Natural killer cell (primary cell): ENCODE measurements around the gene RIMBP2. TPM values are rescaled to one million over a fixed set of nuclear protein-coding genes. Genes with fewer than 3 reads are reported as not detected.

ENCODE experiments used
- ATAC-seq, 3 donors: fragments of 150-1000 bp in 2 of 3; fragments of 200-7000 bp in 1 of 3; cut with Tn5 transposase; 1 replicate in 1 of 3; 2 replicates in 2 of 3; pipeline ENCODE4 v1.10.0; 2021; ENCODE audit warnings: mild to moderate bottlenecking in 2 of 3, moderate library complexity in 2 of 3
- DNase-seq, 2 donors: peaks; one replicate each; pipeline versions ENCODE4 v3.0.0 to v3.0.0-alpha.2; 2013 to 2021; ENCODE audit warnings: mixed read lengths in 1 of 2
- H3K27ac ChIP-seq: one replicate; pipeline ENCODE4 v1.5.1; 2013; ENCODE audit warnings: mild to moderate bottlenecking, low read length
- H3K27me3 ChIP-seq: one replicate; pipeline ENCODE4 v1.6.1; 2013; ENCODE audit warnings: low read length; ENCODE audit not compliant: control insufficient read depth, insufficient read depth
- H3K36me3 ChIP-seq: one replicate; pipeline ENCODE4 v1.6.1; 2013; ENCODE audit warnings: low read length; ENCODE audit not compliant: control insufficient read depth, insufficient read depth
- H3K4me1 ChIP-seq: one replicate; pipeline ENCODE4 v1.6.1; 2013; ENCODE audit warnings: low read length; ENCODE audit not compliant: control insufficient read depth, insufficient read depth
- H3K4me3 ChIP-seq: one replicate; pipeline ENCODE4 v1.5.1; 2013; ENCODE audit warnings: low read length
- H3K9me3 ChIP-seq: one replicate; pipeline ENCODE4 v1.6.1; 2013; ENCODE audit warnings: low read length; ENCODE audit not compliant: control insufficient read depth, insufficient read depth
- H3K27ac Mint-ChIP-seq, 2 donors: one replicate each; pipeline ENCODE4 v1.8.0; 2022; ENCODE audit warnings: mild to moderate bottlenecking in 2 of 2, mixed read lengths in 2 of 2, moderate library complexity in 1 of 2
- H3K27me3 Mint-ChIP-seq, 2 donors: one replicate each; pipeline ENCODE4 v1.8.0; 2022; ENCODE audit warnings: low read depth in 2 of 2, mixed read lengths in 2 of 2
- H3K36me3 Mint-ChIP-seq: one replicate; pipeline ENCODE4 v1.8.0; 2022; ENCODE audit warnings: mixed read lengths
- H3K4me1 Mint-ChIP-seq, 2 donors: one replicate each; pipeline ENCODE4 v1.8.0; 2022; ENCODE audit warnings: mixed read lengths in 2 of 2
- H3K4me3 Mint-ChIP-seq: one replicate; pipeline ENCODE4 v1.8.0; 2022; ENCODE audit warnings: mild to moderate bottlenecking, moderate library complexity, mixed read lengths
- H3K9me3 Mint-ChIP-seq, 2 donors: one replicate each; pipeline ENCODE4 v1.8.0; 2022; ENCODE audit warnings: mixed read lengths in 2 of 2
- CTCF ChIP-seq: fragments of 200-600 bp; IDR thresholded peaks from one replicate; pipeline ENCODE4 v1.8.0; 2022; ENCODE audit warnings: antibody characterized with exemption
- WGBS: methylation state at CpG from one replicate; pipeline ENCODE4 v1.1.7; 2013; ENCODE audit warnings: missing lambda C conversion rate; ENCODE audit not compliant: insufficient coverage; 5-methylcytosine and 5-hydroxymethylcytosine counted together
- intact Hi-C: fragments of 100-400 bp; cut with micrococcal nuclease; formaldehyde crosslinking; loops from one replicate; pipeline ENCODE4 v1.14.2; 2022
- total RNA-seq, 4 donors: library from RNA; stranded (reverse); fragments of 120-200 nt in 1 of 4; gene quantifications; one replicate each; pipeline versions ENCODE4 v1.2.3 to v1.2.4, GENCODE V29; 2013 to 2022

The RIMBP2 gene
- total RNA-seq, 3 donors from 2014 or later (not counting 1 experiment from before 2014, with no cell fraction given): not detected

- Histone ChIP-seq H3K4me3 (no peak overlapping the region), H3K9me3 (no peaks in the 10 kb centered on the region), H3K4me1 (no peaks in the 10 kb centered on the region), H3K27me3 (no peaks in the 10 kb centered on the region), H3K36me3 (no peaks in the 10 kb centered on the region), H3K27ac (no peak overlapping the region)
- ATAC-seq: no peak
- Mint-ChIP-seq H3K4me1 (no peaks in the 10 kb centered on the region), H3K27ac (no peak overlapping the region), H3K4me3 (no peak overlapping the region), H3K36me3 (no peaks in the 10 kb centered on the region), H3K27me3 (peaks cover 0 to 10% of the 10 kb centered on the region in 2 donors), H3K9me3 (no peaks in the 10 kb centered on the region)
- WGBS: 91% methylated on average over 18 of the region's 18 CpGs
- TF ChIP-seq CTCF: no peak
- DNase-seq: no peak
- intact Hi-C loops: no loop called here
Observed at GRCh38 chr12:130413909-130414308, 302.2 kb downstream of the RIMBP2 start.

DNA sequence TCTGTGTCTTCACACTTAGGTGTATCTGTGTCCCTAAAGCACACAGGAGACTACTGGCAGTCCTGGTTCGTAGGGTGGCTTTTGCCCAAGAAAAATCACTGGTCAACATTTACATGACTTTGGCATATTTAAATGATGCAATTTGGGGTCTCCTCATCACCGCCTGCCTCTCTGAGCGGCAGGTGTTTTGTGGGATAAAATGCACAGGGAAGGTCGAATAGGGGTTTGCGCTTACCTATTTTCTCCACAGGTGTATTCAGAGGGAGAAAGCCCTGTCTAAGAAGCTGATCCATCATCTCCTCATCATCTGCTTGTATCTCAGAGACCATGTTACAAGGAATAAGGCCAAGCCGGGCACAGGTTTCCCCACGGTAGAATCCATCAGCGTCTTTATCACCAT, 303.7 kb downstream of the RIMBP2 start:
- Mint-ChIP-seq H3K9me3 (no peaks in the 10 kb centered on the region), H3K4me1 (no peaks in the 10 kb centered on the region), H3K4me3 (no peak overlapping the region), H3K27ac (no peak overlapping the region), H3K36me3 (no peaks in the 10 kb centered on the region), H3K27me3 (peaks cover 0 to 10% of the 10 kb centered on the region in 2 donors)
- no peaks in the 10 kb centered on the region for H3K9me3 ChIP-seq
- intact Hi-C loops: no loop called here
- H3K4me3 ChIP-seq: no peak overlapping the region
- H3K27me3 ChIP-seq: no peaks in the 10 kb centered on the region
- H3K36me3 ChIP-seq: no peaks in the 10 kb centered on the region
- no peak overlapping the region for H3K27ac ChIP-seq
- no peaks in the 10 kb centered on the region for H3K4me1 ChIP-seq
- DNase-seq (no peak), ATAC-seq (no peak)
- 89% methylated on average over 8 of the region's 8 CpGs for WGBS
- no peak for TF ChIP-seq CTCF

GRCh38 chr12:130405332-130405731, 310.8 kb downstream of the RIMBP2 start:
- intact Hi-C loops: no loop called here

More at GRCh38 chr12:130405332-130405731, 310.8 kb downstream of the RIMBP2 start:
- Histone ChIP-seq H3K36me3 (no peaks in the 10 kb centered on the region), H3K4me3 (no peak overlapping the region), H3K9me3 (no peaks in the 10 kb centered on the region), H3K27ac (no peak overlapping the region), H3K27me3 (no peaks in the 10 kb centered on the region), H3K4me1 (no peaks in the 10 kb centered on the region)
- Mint-ChIP-seq H3K36me3 (no peaks in the 10 kb centered on the region), H3K9me3 (no peaks in the 10 kb centered on the region), H3K27me3 (peaks cover 0 to 5% of the 10 kb centered on the region in 2 donors), H3K27ac (no peak overlapping the region), H3K4me1 (no peaks in the 10 kb centered on the region), H3K4me3 (no peak overlapping the region)
- ATAC-seq: no peak
- no peak for DNase-seq
- TF ChIP-seq CTCF: no peak
- 80% methylated on average over 6 of the region's 7 CpGs for WGBS
